GM19438 (cell line): ENCODE measurements around the gene IL1RAPL1.
"Not testable (repeated sequence)": the region's sequence is repeated elsewhere in the genome, so short reads cannot be mapped to it uniquely, and the experiment has no call there.

Experiments used
- ATAC-seq: cut with Tn5 transposase; IDR thresholded peaks from one replicate; pipeline ENCODE4 v1.9.1; 2021; ENCODE audit warnings: low read depth; ENCODE audit not compliant: unreplicated experiment

The IL1RAPL1 gene

GRCh38 chrX:29082558-29082957 is 495.3 kb downstream of the IL1RAPL1 start:
- ATAC-seq: no peak

- ATAC-seq: no peak
Measured at GRCh38 chrX:29083823-29084222, 496.6 kb downstream of the IL1RAPL1 start.

- ATAC-seq: no peak
Measured at GRCh38 chrX:29090811-29091210, 503.6 kb downstream of the IL1RAPL1 start.

- ATAC-seq: no peak
Measured at GRCh38 chrX:29107231-29107630, 520.0 kb downstream of the IL1RAPL1 start.

GRCh38 chrX:29110041-29110440 is 522.8 kb downstream of the IL1RAPL1 start:
- ATAC-seq: no peak

- no peak for ATAC-seq
Measured at GRCh38 chrX:29113221-29113620, 526.0 kb downstream of the IL1RAPL1 start.

- ATAC-seq: not testable (repeated sequence)
Measured at GRCh38 chrX:29122817-29123216, 535.6 kb downstream of the IL1RAPL1 start.

- no peak for ATAC-seq
Measured at GRCh38 chrX:29130905-29131304, 543.7 kb downstream of the IL1RAPL1 start.

- no peak for ATAC-seq
Measured at GRCh38 chrX:29136904-29137303, 549.7 kb downstream of the IL1RAPL1 start.

GRCh38 chrX:29138003-29138402 is 550.8 kb downstream of the IL1RAPL1 start:
- ATAC-seq: no peak

GRCh38 chrX:29143356-29143755 is 556.1 kb downstream of the IL1RAPL1 start:
- ATAC-seq: no peak

GRCh38 chrX:29143756-29144155 is 556.5 kb downstream of the IL1RAPL1 start:
- no peak for ATAC-seq

GRCh38 chrX:29145316-29145715 is 558.1 kb downstream of the IL1RAPL1 start:
- no peak for ATAC-seq

GRCh38 chrX:29148511-29148910 is 561.3 kb downstream of the IL1RAPL1 start:
- no peak for ATAC-seq

- ATAC-seq: no peak
Measured at GRCh38 chrX:29155286-29155685, 568.0 kb downstream of the IL1RAPL1 start.

GRCh38 chrX:29172880-29173279 is 585.6 kb downstream of the IL1RAPL1 start:
- ATAC-seq: no peak

- ATAC-seq: no peak
Measured at GRCh38 chrX:29187264-29187663, 600.0 kb downstream of the IL1RAPL1 start.

GRCh38 chrX:29196501-29196900 is 609.3 kb downstream of the IL1RAPL1 start:
- ATAC-seq: no peak

GRCh38 chrX:29215251-29215650 is 628.0 kb downstream of the IL1RAPL1 start:
- ATAC-seq: no peak

- ATAC-seq: no peak
Measured at GRCh38 chrX:29225670-29226069, 638.4 kb downstream of the IL1RAPL1 start.

GRCh38 chrX:29229802-29230201 is 642.6 kb downstream of the IL1RAPL1 start:
- ATAC-seq: no peak

GRCh38 chrX:29231800-29232199 is 644.6 kb downstream of the IL1RAPL1 start:
- no peak for ATAC-seq

- ATAC-seq: no peak
Measured at GRCh38 chrX:29233592-29234183, 646.4 kb downstream of the IL1RAPL1 start.
